SK-N-MC (cell line): Measurements from ENCODE around the gene LSAMP.

Source experiments
- EZH2 ChIP-seq: fragments of 200-600 bp; sonication (generic); IDR thresholded peaks from one replicate; pipeline ENCODE4 v1.6.1; 2017; ENCODE audit warnings: antibody characterized with exemption
- FOXP2 ChIP-seq: optimal IDR thresholded peaks from 2 replicates; pipeline ENCODE3; 2011; ENCODE audit warnings: mild to moderate bottlenecking, moderate library complexity; ENCODE audit not compliant: insufficient read depth; ENCODE audit errors: extremely low read length, control extremely low read depth
- POLR2AphosphoS5 ChIP-seq: IDR thresholded peaks from 2 replicates; pipeline ENCODE4 v1.6.1; 2012; ENCODE audit warnings: mild to moderate bottlenecking, low read depth, low read length, borderline replicate concordance

GRCh38 chr3:115836944-115837343 is 608.3 kb downstream of the LSAMP start:
- no peak for TF ChIP-seq EZH2
- TF ChIP-seq POLR2AphosphoS5, result no peak
- no peak for TF ChIP-seq FOXP2
